NCI-H187 (cell line): ENCODE measurements around the gene PCBP2.
A peak's percentile ranks its signal among the peaks of the same experiment; 100 is the strongest.

Experiments used
- DNase-seq, 2 experiments: peaks; one replicate each; lab custom pipeline; 2025; lab: John Stamatoyannopoulos, UW

PCBP2 gene

GRCh38 chr12:53508534-53509170 is 56.8 kb downstream of the PCBP2 start:
- peak; percentile 46 to 80 for DNase-seq

- no peak for DNase-seq
Measured at GRCh38 chr12:53510181-53510812, 58.4 kb downstream of the PCBP2 start.

DNA sequence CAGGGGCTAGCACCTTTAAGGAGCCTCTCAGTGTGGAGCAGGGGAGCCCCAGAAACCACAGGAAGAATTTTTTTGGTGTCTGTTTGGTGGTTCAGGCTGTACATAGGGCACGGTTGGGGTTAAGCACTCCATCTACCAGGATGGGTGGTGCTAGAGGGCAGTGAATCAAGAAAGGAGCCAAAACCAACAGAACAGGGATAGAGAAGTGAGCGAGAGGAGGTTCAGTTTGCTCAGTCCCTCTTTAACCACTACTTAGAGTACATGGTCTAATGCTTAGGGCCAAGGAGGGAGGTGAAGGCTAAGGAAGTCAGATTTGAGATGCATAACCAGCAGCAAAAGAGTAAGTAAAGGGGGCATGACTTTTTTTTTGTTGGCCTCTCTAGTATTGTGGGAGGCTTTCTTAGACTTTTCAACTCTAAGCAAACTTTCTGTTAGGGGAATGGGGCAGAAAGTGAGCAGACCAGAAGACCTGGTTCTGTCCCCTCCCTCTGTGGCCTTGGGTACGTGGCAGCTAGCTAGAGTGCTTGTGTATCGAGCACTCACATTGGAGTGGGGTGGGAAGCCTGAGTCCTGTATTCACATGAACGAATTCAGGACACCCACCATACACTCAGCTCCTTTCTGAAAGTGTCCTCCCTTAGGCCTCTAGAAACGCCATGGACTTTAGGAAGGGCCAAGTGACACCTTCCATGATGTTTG is 62.0 kb downstream of the PCBP2 start:
- no peak for DNase-seq

DNA sequence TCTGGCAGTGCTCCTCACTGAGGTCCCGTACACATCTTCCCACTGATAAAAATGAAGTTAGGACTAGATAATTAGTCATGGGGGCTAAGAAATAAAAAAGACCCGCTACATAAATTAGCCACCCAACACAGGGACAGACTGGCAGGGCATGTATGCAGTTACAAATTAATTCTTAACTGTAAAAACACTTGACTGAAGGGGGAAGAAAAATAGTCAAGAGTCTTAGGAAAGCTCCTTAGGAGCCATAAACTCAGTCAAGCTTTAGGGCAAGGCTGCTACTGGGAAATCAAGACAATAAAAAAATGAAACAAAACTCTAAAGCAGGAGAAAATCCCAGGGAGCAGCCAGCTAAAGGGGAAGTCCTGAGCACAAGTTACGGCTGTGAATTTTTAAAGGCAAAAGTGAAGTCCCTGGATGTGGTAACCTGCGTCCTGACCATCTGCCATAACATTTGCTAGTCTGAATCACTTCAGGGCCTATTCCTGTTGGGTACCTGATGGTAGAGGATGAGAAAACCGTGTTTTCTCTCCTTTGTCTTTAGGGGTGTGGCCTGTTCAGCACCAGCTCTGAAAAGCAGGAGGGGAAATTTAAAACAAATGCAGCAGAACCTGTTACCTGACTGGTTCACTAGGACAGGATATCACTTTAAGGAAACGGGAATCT is 62.9 kb downstream of the PCBP2 start:
- DNase-seq, result no peak

DNA sequence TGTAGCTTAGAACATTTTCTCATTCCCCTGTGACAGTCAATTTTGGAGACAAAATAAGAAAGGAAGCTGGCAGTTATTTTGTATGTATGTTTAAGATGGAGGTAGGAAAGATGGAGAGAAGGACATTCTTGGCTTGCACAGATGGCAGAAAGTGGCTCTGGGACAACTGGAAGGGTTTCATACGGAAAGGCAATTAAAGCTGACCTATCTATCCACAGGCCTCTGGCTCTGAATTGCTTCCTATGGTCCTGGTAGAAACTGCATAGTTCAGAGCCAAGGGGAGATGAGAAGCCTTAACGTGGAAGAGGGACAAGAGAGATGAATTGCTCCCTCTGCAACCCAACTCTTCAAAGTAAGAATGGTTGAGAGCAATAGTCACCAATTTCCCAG is 63.4 kb downstream of the PCBP2 start:
- no peak for DNase-seq

- DNase-seq, result no peak
Measured at GRCh38 chr12:53516758-53517455, 65.0 kb downstream of the PCBP2 start.

GRCh38 chr12:53518381-53518780 is 66.5 kb downstream of the PCBP2 start:
- no peak for DNase-seq

- no peak for DNase-seq
Measured at GRCh38 chr12:53523131-53523530, 71.2 kb downstream of the PCBP2 start.

DNA sequence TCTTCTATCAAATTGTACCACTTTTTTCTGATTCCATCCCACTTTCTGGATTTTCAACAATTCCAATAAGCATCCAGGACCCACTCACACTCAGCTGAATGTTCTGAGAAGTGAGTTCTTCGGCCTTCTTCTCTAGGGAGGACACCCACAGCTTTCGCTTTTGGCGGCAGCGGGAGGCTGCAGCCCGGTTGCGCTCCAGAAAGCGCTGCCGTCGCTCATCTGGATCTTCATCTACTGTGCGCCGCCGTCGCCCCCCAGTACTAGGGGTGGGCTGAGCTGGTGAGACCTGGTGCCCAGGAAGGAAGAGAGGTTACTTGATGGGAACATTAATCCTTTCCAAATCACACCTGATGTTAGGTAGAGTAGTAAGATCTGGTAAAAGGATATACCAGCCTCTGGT is 72.6 kb downstream of the PCBP2 start:
- DNase-seq, result no peak

DNA sequence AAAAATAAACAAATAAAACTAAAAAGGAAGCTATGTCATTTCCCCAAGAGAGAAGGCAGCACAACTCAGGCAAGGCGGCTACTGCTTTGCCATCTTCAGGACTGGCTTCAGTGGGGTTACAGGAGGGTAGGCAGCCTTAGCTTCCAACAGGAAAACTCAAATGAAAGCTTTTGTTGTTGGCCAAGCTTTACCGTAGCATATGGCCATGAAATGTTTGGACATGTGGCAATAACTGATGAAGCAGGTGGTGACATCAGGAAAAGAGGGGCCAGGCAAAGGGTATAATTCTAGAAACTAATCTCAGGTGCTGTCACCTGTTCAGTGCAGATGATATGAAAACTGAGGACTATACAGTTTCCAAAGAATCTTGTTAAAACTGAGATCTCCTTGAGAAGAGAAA is 78.2 kb downstream of the PCBP2 start:
- no peak for DNase-seq
